Measurements from ENCODE around the gene SLC25A12. TPM values are rescaled to one million over a fixed set of nuclear protein-coding genes. Genes with fewer than 3 reads are reported as not detected.

Gene SLC25A12
- total and polyA plus RNA-seq, 2 donors (not counting 1 experiment from before 2014, with no cell fraction given), result 10.0 to 21.0 TPM

GRCh38 chr2:171834286-171834685 is 59.8 kb downstream of the SLC25A12 start:
- TF ChIP-seq CTCF (IDR thresholded peaks at IDR 0.05) (no peak), EZH2 (IDR thresholded peaks at IDR 0.05; ENCODE audit: borderline replicate concordance, insufficient read depth, low read depth, low read length, poor library complexity, severe bottlenecking) (no peak)
- Histone ChIP-seq H3K27me3 (replicated peaks in 1 of 4; ENCODE audit: control extremely low read depth in 1 of 4, control insufficient read depth in 3 of 4, insufficient read depth in 4 of 4, low read length in 3 of 4) (no peaks in the 10 kb centered on the region), H3K27ac (ENCODE audit: low read length in 2 of 2) (no peak overlapping the region), H3K79me2 (ENCODE audit: control insufficient read depth, insufficient read depth, low read length) (no peaks in the 10 kb centered on the region), H3K9me3 (ENCODE audit: control extremely low read depth in 1 of 3, control insufficient read depth in 2 of 3, insufficient read depth in 1 of 3, low read length in 2 of 3) (peaks cover 0 to 4% (median 0%) of the 10 kb centered on the region in 3 donors), H3K36me3 (replicated peaks in 1 of 2; ENCODE audit: control extremely low read depth in 1 of 2, control insufficient read depth in 1 of 2, extremely low read depth in 1 of 2, insufficient read depth in 2 of 2, low read length in 1 of 2) (peaks cover 11 to 69% of the 10 kb centered on the region in 2 experiments), H2AFZ (ENCODE audit: insufficient read depth, low read depth, low read length, poor library complexity, severe bottlenecking) (no peak overlapping the region), H4K20me1 (ENCODE audit: control insufficient read depth, insufficient read depth, low read length, poor library complexity, severe bottlenecking) (no peaks in the 10 kb centered on the region), H3K4me1 (ENCODE audit: control insufficient read depth in 2 of 2, insufficient read depth in 2 of 2, low read length in 2 of 2) (no peaks in the 10 kb centered on the region), H3K4me3 (ENCODE audit: control extremely low read depth in 1 of 5, extremely low read depth in 1 of 5, insufficient read depth in 1 of 5, low read depth in 2 of 5, low read length in 4 of 5) (no peak overlapping the region), H3K9ac (ENCODE audit: low read length) (no peak overlapping the region), H3K4me2 (replicated peaks; ENCODE audit: low read depth, low read length, poor library complexity, severe bottlenecking) (no peak overlapping the region)
- ATAC-seq (ENCODE audit: low read depth) (no peak), DNase-seq (no peak)
- Mint-ChIP-seq H3K4me1 (no peaks in the 10 kb centered on the region), H3K27ac (no peak overlapping the region), H3K27me3 (no peaks in the 10 kb centered on the region), H3K4me3 (no peak overlapping the region), H3K9me3 (ENCODE audit: insufficient read depth) (no peaks in the 10 kb centered on the region)
- ChIA-PET CTCF (no interaction called here), POLR2A (no interaction called here)
- intact Hi-C loops (cut with micrococcal nuclease), result no loop called here

GRCh38 chr2:171832489-171832888 is 61.6 kb downstream of the SLC25A12 start:
- Histone ChIP-seq H3K4me3 (ENCODE audit: control extremely low read depth in 1 of 5, extremely low read depth in 1 of 5, insufficient read depth in 1 of 5, low read depth in 2 of 5, low read length in 4 of 5) (no peak overlapping the region), H2AFZ (ENCODE audit: insufficient read depth, low read depth, low read length, poor library complexity, severe bottlenecking) (no peak overlapping the region), H3K27me3 (replicated peaks in 1 of 4; ENCODE audit: control extremely low read depth in 1 of 4, control insufficient read depth in 3 of 4, insufficient read depth in 4 of 4, low read length in 3 of 4) (no peaks in the 10 kb centered on the region), H3K4me2 (replicated peaks; ENCODE audit: low read depth, low read length, poor library complexity, severe bottlenecking) (no peak overlapping the region), H4K20me1 (ENCODE audit: control insufficient read depth, insufficient read depth, low read length, poor library complexity, severe bottlenecking) (no peaks in the 10 kb centered on the region), H3K9me3 (ENCODE audit: control extremely low read depth in 1 of 3, control insufficient read depth in 2 of 3, insufficient read depth in 1 of 3, low read length in 2 of 3) (peaks cover 0 to 4% (median 0%) of the 10 kb centered on the region in 3 donors), H3K36me3 (replicated peaks in 1 of 2; ENCODE audit: control extremely low read depth in 1 of 2, control insufficient read depth in 1 of 2, extremely low read depth in 1 of 2, insufficient read depth in 2 of 2, low read length in 1 of 2) (peaks cover 13 to 65% of the 10 kb centered on the region in 2 experiments), H3K79me2 (ENCODE audit: control insufficient read depth, insufficient read depth, low read length) (no peaks in the 10 kb centered on the region), H3K27ac (ENCODE audit: low read length in 2 of 2) (no peak overlapping the region), H3K9ac (ENCODE audit: low read length) (no peak overlapping the region), H3K4me1 (ENCODE audit: control insufficient read depth in 2 of 2, insufficient read depth in 2 of 2, low read length in 2 of 2) (no peaks in the 10 kb centered on the region)
- DNase-seq (no peak), ATAC-seq (ENCODE audit: low read depth) (no peak)
- CTCF ChIA-PET, result no interaction called here
- H3K27me3 Mint-ChIP-seq, result no peaks in the 10 kb centered on the region
- no peak overlapping the region for H3K4me3 Mint-ChIP-seq
- no peaks in the 10 kb centered on the region for H3K9me3 Mint-ChIP-seq (ENCODE audit: insufficient read depth)
- H3K27ac Mint-ChIP-seq, result no peak overlapping the region
- POLR2A ChIA-PET, result no interaction called here
- intact Hi-C loops (cut with micrococcal nuclease), result no loop called here
- TF ChIP-seq CTCF (IDR thresholded peaks at IDR 0.05), result no peak
- no peak for TF ChIP-seq EZH2 (IDR thresholded peaks at IDR 0.05; ENCODE audit: borderline replicate concordance, insufficient read depth, low read depth, low read length, poor library complexity, severe bottlenecking)
- no peaks in the 10 kb centered on the region for H3K4me1 Mint-ChIP-seq
